CD4-positive, alpha-beta T cell treated with Interleukin-6 for 4 hours (primary cell): Measurements from ENCODE around the gene FER.
"Not testable (repeated sequence)": the region's sequence is repeated elsewhere in the genome, so short reads cannot be mapped to it uniquely, and the experiment has no call there.

Source experiments
- DNase-seq: peaks from one replicate; pipeline ENCODE4 v3.0.0-alpha.2; 2020; ENCODE audit warnings: mixed read lengths

The FER gene

DNA sequence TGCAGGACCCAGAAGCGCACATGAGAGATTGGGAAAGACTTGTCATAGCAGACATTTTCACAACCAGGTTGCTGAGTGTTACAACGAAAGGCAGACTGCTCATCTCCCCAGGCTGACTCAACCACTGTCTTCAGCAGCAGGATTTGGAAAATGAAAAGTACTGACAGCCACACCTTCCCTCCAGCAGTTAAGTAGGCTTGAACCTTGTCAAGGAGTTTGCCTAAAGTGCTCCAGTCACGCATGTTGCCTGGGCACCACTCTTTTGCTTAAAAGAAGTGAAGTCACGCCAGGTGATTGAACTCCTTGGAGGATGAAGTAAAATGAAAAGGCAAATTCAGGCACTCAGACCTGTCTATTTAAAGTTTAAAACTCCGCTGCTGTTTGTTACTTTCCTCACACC lies 304.5 kb downstream of the FER start:
- not testable (repeated sequence) for DNase-seq

DNA sequence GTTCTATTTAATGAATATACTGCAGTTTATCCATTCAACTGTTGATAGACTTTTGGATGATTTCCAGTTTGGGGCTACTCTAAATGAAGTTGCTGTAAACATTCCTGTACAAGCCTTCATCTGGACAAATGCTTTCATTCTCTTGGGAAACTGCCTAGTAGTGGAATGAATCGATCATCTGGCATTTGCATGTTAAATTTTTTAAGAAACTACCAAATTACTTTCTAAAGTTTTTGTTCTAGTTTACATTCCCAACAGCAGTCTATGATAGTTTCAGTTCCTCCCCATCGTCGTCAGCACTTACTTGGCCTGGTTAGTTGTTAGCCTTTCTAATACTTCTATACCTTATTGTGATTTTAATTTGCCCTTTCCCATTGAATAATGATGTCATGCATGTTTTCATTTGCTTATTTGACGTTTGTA lies 306.3 kb downstream of the FER start:
- DNase-seq = no peak

DNA sequence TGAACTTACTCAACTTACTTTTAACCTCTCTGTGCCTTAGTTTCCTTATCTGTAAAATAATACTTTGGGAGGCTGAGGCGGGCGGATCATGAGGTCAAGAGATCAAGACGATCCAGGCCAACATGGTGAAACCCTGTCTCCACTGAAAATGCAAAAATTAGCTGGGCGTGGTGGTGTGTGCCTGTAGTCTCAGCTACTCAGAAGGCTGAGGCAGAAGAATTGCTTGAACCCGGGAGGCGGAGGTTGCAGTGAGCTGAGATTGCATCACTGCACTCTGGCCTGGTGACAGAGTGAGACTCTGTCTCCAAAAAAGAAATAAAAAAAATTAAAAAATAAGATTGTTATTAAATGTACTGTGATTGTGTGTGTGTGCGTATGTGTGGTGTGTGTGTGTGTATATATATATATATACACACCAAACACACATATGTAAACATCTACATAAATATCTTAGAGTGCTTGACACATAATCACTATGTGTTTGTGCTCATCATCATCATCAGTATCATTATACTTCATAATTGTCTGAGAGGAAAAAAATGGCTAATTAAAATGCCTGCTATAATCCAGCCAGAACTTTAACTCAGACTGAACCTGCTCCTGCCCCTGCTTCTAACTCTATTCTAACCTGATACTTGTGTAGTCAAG lies 312.8 kb downstream of the FER start:
- no peak for DNase-seq

DNA sequence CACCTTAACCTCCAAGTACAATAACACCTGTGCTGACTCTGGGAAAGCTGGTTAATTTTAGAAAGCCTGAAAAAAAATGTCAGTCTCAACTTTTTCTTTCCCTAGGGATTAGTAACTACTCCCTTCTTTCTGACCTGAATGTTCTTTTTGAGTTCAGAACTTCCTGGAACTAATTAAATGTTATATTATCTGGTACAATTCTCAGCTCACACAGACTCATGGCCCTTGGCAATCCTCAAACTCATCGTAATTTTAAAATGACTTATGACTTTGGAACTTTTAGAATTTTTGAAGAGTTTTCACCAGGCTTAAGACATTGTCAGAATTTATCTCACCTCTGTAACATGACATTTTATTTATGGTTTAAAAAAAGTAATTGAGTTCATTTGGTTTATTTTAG lies 315.0 kb downstream of the FER start:
- DNase-seq = no peak

DNA sequence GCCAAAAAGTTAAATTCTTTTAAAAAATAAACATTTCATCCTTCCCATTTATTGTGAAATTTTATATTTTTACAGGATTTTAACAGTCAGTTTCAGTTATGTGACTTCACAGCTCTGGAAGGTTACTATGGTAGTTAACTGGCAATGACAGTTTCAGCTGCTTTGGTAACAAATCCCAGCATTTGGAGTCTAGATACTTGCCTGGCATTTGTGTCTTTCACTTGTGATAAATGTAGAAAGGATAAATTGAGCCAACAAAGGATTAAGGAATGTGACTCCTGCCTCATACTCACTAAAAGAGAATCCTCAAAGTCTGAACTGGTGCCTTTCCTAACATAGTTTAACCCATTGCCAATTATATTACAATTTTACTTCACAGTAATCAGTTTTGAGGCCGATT lies 315.5 kb downstream of the FER start:
- DNase-seq = no peak

DNA sequence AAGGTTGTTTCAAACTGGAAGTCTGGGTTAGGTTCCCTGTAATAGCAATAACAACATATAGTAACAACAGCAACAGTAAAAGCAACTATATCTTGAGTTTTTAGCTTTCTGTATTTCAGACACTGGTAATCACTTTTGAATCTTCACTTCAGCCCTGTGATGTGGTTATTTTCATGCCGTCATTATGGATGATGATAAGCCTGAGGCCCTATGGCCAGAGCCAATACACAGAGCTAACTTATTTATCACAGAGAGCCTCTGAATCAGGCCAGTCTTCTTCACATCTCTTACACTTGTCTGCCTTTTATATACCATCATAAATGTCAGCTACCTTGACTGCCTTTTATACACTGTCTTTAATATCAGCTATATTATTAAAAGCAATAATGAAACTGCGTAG lies 329.0 kb downstream of the FER start:
- no peak for DNase-seq

DNA sequence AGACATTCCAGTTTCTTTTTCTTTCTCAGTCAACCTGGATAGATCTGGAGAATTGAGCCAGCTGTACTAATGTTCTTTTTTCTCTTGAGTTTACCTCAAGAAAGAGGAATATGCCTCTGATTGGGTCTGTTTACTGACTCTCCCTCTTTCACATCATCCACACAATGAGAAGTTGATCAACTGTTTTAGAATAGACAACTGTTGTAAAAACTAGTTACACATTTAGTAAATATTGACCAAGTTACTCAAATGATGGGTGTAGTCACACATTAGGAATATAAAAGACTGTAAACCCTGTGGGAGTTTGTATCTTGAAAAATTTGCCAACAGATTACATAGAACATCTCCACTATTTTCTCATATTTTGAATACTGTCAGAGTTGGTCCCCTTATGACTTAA lies 330.8 kb downstream of the FER start:
- DNase-seq = no peak

DNA sequence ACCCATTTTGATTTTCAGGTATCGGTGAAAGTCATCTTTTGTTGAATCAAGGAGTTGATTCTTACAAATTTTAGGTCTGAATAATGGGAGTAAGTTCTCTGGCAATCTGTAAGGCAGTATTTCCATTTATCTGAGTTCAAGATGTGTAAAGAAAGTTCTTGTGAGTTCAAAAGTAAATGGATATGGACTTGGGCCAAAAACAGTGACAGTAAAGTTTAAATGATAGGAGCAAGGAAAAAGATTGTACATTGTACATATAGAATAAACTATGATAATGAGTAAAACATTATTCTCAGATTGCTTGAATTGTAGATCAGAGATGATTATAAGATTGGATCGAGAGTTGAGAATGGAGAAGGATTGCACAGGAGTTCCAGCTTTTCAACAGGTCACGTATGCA lies 332.8 kb downstream of the FER start:
- no peak for DNase-seq

DNA sequence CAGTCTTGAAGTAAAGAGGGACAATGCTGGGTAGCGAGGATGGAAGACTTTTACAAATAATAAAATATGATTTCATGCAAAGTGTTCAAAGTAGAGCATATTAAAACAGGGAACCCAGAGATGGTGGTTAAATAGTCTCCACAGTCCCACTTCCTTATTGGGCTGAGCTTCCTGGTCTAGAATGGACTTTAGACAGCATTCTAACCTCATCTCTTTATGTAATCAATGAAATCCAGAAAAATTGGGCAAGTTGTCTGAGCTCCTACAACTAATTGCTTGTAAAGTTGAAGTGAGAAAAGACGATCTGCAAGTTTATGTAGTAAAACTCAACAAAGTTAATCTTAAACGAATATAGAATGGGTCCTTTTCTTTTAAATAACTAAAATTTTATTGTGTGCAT lies 333.2 kb downstream of the FER start:
- DNase-seq = no peak

DNA sequence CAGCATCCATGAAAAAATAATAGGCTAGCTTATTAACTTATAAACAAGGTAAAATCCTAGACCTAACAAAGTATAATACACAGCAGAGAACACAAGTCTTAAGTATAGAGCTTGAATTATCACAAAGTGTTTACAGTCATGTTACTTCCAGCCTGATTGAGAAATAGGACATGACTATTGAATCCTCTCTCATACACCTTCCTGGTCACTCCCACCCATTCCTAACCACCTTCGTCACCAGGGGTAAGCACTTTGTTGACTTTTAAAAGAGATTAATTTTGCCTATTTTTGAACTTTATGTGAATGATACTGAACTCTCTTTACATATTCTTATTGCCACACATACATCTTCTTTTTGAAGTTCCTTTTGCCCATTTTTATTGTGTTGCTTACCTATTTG lies 336.2 kb downstream of the FER start:
- no peak for DNase-seq

DNA sequence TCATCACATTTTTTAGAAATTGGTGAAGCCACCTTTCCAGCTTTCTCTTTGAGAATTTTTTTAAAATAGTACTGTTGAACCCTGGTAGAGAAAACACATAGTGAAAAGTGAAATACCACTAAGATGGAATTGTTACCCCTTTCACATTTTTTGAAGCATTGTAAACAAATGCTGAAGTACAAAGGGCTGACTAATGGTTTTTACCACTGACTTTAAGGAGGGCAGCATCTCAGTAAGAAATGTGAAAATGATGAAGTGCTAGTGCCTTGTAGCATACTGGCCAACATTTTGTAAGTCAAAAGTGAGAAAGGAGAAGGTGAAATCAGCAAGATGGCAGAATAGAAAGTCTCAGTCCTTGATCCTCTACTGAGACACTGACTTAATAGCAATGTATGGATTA lies 341.5 kb downstream of the FER start:
- no peak for DNase-seq

DNA sequence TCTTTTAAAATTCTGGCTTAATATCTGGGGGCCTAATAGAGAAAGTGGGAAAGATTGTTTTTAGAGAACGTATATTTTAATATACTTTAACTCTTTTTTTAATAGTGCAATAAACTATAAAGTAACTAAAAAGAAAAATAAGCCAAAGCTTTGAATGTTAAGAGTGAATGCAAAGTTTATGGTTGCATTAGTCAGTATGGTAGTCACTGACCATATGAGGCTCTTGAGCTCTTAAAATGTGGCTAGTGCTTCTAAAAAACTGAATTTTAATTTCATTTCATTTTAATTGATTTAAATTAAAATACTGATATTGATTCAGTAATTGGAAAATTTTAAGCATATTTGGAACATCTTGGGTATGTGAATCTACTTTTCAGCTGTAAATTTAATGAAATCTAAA lies 351.4 kb downstream of the FER start:
- no peak for DNase-seq

DNA sequence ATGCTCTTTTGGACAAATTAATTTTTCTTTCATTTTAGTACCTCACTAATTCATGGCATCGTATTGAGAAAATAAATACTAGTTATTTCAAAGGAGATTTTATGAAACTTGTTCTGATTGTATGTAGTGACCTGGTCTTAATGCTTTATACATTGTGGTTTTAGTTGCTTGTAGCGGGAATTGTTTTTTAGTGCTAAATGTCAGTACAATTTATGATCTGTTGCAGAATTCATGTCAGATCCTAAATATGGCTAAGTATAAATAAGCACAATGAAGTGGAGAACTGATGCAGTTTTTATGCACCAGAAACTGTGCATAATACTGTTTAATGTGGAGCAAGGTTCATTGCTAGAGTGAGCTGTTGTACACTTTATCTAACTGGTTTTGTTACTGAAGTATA lies 353.3 kb downstream of the FER start:
- DNase-seq = no peak

DNA sequence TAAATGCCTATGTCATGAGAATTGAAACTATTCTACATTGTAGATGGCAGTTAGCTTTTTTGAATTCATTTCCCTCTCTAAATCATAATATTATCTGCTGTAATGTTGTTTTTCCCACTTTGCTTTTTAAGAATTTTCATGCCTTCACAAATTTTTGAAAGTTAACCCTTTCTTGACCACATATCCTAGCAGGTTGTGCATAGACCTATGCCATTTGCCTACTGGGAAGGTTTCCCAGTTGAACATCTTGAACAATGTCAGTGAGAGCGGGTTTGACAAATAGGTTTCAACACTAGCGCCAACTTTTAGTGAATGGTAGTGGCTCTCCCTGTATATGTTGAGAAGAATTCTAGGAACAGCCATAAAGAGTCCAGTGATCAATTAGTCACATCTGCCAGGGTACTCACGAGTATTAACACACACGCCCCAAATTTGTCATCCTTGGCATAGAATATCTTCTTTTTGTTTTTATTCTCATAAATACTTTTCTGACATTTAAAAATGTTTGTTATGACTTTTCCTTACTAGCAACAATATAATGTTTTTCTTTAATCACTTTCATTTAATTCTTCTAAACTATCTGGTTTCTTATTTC lies 354.5 kb downstream of the FER start:
- no peak for DNase-seq

DNA sequence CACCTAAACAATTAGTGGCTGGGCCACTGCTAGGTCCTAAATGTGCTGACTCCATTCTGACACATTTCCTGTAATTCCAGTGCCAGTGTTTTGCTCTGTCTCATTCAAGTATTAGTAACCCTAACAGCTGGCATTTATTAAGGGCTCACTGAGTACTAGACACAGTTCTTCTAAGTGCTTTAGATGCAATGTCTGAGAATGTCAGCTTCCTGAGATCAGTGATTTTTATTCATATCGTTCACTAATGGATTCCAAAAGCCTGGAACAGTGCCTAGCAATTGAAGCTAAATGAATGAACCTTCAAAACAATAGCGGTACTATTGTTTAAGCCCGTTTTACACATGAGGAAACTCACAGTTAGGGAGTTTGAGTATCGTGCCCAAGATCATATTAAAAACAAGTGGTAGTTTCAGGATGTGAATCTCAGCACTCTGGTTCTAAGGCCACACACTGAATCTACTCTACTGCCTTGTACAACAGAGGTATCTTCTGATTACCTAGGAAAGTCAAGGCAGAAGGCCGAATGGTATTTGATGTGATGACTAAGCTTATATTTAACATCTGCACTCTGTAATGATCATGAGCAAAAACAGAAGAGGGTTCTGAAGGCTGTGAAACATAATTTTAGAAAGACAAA lies 358.1 kb downstream of the FER start:
- no peak for DNase-seq

DNA sequence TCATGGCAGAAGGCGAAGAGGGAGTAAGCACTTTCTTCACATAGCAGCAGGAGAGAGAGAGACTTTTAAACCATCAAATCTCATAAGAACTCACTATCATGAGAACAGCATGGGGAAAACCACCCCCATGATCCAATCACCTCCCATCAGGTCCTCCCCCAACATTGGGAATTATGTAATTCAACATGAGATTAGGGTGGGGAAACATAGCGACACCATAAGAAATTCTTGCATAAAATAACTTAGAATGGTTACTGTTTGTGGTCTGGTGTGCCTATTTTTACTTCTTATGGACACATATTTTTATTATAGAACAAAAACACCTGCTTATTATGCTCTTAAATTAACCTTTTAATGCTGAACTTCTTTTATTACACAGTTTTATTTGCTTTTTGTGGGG lies 364.0 kb downstream of the FER start:
- no peak for DNase-seq

DNA sequence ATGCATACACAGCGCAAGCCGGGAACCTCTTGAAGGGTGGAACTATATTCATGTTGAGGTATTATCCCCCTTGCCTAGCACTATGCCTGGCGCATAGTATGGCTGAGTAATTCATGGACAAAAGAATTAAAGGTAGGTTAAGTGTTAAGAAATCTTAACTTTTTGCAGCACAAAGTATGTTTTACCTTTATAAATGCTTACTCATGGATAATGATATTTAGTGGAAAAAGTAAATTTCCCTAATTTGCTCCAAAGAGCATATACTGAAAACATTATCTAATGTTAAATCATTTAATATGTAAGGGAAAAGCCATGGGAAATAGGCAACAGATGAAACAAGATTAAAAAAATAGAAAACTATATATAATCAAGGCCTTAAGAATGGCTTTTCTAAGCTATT lies 365.9 kb downstream of the FER start:
- DNase-seq = no peak

DNA sequence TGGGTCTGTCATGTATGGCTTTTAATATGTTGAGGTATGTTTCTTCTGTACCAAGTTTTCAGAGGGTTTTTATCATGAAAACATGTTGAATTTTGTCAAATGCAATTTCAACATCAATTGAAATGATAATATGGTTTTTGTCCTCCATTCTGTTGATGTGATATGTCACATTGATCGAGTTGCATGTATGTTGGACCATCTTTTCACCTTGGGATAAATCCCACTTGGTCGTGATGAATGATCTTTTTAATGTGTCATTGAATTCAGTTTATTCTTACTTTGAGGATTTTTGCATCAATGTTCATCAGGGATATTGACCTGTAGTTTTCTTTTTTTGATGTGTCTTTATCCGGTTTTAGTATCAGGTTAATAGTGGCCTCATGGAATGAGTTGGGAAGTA lies 373.5 kb downstream of the FER start:
- DNase-seq = no peak

DNA sequence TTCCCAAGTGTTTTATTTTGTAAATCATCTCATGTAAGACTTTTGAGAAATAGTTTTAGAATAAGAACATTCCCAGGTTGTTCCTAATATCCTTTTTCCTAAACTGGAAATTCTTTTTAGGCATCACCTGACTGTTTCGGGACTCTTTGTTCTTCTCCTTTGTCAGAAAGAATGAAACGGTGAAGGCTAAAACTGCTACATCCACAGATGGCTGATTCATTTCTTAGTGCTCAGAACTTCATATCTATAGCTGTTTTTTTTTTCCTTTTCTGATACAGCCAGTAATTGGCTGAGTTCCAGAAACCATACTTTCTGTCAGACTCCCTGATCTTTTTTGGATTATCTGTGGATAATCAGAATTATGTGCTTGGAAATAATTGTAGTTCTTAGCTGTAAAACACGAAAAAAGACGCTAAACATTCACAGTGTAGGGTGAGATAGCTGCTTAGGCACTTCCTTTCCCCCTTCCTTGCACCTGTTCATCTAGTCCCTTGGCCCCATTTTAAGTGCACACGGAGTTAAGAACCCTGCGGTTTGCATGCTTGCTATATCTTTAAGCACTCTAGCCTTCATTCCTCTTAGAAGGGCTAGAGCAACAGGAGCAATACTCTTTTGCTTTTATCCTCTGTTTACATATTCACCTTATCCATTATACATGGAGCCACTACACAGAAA lies 378.2 kb downstream of the FER start:
- DNase-seq = no peak

DNA sequence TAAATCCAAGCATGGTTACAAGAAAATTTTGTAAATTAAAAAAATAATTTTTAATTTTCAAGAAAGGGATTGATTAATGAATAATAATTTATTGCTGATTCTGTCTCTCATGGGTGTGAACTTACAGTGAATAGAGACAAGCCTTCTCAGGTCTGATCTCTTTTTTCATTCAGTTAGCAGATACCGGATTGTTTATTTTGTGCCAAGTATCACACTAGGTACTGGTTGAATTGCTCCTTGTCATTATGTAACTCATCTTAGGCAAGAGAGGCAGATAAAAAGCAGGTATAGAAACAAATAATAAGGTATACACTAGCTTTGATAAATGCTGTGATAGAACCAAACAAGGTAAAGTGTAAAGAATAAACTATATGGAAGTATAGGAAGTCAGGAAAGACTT lies 378.8 kb downstream of the FER start:
- no peak for DNase-seq

DNA sequence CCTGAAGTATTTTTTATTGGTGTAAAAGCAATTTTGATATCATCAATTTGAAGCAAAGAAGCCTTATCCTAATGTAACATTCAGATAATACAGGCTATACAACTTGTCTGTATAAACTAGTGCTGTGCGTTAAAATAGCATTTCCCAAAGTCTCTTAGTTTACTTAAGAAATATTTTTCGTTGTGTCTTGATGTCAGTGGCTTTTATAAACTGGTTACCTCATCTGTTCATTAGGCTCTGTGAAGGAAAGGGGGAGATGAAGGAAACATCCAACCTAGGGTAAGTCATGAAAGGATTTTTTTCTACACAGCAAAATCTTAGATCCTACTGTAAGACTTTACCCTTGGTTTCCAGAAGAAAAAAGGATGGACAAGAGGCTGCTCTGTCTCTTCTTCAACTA lies 389.2 kb downstream of the FER start:
- DNase-seq = no peak

DNA sequence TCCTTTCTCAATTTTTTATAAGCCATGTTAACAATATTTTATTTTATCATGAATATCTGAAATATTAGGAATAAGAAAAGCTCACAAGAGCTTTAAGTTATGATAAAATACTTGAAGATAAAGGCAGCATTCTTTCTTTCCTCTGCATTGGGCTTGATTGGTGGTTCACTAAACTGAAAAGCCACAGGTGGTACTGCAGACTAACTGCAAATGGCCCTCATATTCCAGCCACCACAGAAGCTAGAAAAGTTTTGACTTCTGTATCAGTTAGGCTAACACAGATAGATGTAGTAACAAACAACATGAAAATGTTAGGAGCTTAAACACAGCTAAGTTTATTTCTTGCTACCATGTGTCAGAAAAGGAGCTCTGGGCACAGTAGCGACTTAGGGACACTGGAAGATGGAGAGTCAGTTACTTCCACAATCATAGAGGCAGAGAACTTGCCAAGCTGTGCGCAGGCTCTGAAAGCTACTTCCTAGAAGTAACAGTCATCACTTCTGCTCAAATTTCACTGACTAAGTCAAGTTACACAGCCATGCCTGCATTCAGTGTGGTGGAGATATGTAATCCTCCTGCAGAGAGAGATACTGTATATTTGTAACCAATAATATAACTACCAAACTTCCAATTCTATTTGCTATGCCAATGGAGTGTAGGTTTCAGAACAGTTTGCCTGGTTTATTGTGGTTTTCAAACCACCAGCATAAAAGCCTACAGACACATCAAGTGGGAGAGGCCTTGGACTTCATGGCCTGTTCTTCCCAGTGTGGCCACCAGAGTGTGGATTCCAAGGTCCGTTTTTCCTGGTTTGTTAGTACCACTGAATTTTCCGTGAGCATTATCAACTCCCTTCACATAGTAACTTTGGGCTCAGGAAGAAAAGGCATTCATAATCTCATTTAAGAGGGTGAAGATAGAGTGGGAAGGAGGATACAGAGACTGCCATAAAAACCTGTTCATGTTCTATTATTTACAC lies 393.8 kb downstream of the FER start:
- no peak for DNase-seq

DNA sequence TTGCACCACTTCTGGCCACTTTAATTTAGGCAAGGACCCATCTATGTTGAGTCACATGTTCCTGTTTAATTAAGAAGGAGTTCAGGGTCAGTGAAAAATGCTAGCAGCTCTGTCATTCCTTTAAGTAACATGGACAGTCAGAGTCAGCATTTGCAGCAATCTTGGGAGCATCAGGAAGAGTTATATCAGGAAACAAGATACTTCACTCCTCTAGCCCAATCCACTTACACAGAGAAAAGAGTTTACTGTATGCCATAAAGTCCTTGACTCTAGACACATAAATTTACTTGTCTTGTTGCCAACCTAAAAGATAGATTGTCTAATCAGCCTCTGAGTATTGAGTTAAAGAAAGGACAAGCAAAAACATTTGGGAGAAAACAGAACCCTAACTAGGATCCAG lies 395.3 kb downstream of the FER start:
- no peak for DNase-seq
